ENCODE measurements around the gene GARRE1. TPM values are rescaled to one million over a fixed set of nuclear protein-coding genes. Genes with fewer than 3 reads are reported as not detected.

Gene GARRE1
- total and polyA plus RNA-seq, 2 of the 8 experiments (the other 6 are each of a cell fraction or from before 2014, with no cell fraction given): 16.4 to 23.1 TPM

- TF ChIP-seq, protein P1, sequence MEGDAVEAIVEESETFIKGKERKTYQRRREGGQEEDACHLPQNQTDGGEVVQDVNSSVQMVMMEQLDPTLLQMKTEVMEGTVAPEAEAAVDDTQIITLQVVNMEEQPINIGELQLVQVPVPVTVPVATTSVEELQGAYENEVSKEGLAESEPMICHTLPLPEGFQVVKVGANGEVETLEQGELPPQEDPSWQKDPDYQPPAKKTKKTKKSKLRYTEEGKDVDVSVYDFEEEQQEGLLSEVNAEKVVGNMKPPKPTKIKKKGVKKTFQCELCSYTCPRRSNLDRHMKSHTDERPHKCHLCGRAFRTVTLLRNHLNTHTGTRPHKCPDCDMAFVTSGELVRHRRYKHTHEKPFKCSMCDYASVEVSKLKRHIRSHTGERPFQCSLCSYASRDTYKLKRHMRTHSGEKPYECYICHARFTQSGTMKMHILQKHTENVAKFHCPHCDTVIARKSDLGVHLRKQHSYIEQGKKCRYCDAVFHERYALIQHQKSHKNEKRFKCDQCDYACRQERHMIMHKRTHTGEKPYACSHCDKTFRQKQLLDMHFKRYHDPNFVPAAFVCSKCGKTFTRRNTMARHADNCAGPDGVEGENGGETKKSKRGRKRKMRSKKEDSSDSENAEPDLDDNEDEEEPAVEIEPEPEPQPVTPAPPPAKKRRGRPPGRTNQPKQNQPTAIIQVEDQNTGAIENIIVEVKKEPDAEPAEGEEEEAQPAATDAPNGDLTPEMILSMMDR (IDR thresholded peaks at IDR 0.05; ENCODE audit: control extremely low read depth in 1 of 3, insufficient read depth in 1 of 3, low read depth in 1 of 3, low read length in 3 of 3): no peak
- TF ChIP-seq SP4 (IDR thresholded peaks at IDR 0.05; ENCODE audit: low read length): no peak
- TF ChIP-seq CBX5 (IDR thresholded peaks at IDR 0.05; ENCODE audit: low read depth, low read length): no peak
- no peak for TF ChIP-seq EP300 (IDR thresholded peaks at IDR 0.05; ENCODE audit: borderline replicate concordance in 1 of 2, low read depth in 2 of 2, low read length in 2 of 2)
These were observed 21.5 kb upstream of the GARRE1 start (continued) for GRCh38 chr19:34232566-34233481.

Data from H1 (cell line).